ENCODE results near the gene THOC5.
"Not testable (repeated sequence)": the region's sequence is repeated elsewhere in the genome, so short reads cannot be mapped to it uniquely, and the experiment has no call there.

THOC5 gene

DNA sequence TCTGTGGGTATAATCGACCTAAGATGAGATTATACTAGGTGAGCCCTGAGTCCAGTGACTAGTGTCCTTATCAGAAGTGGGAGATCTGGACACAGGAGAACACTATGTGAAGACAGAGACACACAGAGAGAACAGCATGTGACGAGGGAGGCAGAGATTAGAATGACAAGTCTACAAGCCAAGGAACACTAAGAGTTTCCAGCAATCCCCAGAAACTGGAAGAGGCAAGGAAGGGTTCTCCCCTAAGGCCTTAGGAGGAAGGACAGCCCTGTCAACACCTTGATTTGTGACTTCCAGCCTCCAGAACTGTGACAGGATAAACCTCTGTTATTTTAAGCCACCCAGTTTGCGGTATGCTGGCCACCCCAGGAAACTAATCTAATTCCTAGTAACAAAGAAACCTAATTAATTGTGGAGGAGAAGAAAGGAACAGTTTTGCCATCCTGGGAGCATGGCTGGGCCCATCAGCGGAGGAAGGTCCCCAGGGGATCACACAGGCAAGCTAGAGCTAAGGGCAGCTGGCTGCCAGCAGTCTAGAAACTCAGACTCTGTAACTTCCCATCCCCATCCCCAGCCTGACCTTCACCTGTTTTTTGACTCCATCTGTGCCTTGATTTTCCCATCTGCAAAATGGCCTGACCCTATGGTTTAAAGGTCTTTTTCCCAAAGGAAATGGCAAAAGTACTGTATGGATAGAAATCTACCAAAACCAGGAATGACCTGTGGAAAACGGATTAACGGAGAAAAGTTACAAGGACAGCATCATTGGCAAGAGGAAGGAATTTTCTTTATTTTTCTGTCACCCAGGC, 10.3 kb upstream of the THOC5 start:
- no peak for DNase-seq (ENCODE audit: low read depth in 3 of 3)

DNA sequence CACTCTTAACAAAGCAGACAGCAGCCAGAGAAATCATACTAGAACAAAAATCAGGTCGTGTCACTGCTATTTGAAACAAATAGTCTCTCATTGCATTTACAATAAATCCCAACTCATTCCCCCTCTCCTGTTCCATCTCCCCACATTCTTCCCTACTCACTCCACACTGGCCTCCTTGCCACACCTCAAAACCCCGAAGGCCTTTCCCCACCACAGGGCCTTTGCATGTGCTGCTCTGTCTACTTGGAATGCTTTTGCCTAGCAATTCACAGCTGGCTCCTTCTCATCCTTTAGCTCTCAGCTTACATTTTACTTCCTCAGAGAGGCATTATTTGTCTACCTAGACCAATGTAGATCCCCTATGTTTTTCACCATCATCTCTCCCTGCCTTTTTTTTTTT, 6.3 kb upstream of the THOC5 start:
- DNase-seq (ENCODE audit: low read depth in 3 of 3) = no peak

DNA sequence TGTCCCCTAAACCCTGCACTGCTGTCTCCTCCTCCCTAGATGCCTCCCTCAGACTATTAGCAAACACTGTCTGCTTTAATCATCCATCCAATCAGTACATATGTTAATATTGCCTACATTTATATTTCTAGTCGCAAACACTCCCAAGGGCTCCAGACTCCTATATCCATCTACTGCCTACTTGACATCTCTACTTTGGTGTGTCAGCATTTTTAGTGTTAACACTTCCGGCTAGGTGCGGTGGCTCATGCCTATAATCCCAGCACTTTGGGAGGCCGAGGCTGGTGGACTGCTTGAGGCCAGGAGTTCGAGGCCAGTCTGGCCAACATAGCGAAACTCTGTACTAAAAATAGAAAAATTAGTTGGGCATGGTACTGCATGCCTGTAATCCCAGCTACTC, 5.5 kb upstream of the THOC5 start:
- DNase-seq (ENCODE audit: low read depth in 3 of 3) = no peak

DNA sequence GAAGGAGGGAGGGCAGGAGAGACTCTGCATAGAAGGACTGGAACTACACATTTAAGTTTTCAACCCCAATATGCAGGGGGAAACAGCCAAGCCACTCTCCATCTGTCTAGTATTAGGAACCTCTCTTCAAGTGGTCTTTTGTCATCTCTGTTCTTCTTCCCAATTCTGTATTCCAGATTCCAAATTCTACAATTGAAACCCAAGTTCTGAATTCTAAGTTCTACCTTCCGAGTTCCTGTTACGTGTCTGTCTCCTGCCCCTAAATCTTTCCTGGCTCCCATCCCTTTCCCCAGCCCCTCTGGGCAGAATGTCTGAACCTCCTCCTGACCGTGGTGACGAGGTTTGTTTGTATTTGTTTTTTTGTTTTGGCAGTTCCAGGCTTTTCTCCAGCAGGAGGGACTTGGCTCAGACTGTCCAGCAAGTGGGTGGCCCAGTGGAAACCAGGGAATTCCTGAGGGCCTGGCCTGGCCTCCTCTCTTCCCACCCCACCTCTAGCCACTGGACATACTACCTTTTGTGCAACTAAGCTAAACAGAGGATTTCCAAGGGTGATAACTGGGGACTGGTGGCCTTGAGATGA, 1.6 kb upstream of the THOC5 start:
- DNase-seq (ENCODE audit: low read depth in 3 of 3) = no peak

DNA sequence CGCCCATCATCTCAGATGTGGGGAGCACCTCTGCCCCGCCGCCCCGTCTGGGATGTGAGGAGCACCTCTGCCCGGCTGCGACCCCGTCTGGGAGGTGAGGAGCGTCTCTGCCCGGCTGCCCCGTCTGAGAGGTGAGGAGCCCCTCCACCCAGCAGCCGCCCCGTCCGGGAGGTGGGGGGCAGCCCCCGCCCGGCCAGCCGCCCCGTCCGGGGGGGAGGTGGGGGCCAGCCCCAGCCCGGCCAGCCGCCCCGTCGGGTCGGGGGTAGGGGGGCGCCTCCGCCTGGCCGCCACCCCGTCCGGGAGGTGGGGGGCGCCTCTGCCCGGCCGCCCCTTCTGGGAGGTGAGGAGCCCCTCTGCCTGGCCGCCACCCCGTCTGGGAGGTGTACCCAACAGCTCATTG, 1.2 kb downstream of the THOC5 start:
- DNase-seq (ENCODE audit: low read depth in 3 of 3) = not testable (repeated sequence)

DNA sequence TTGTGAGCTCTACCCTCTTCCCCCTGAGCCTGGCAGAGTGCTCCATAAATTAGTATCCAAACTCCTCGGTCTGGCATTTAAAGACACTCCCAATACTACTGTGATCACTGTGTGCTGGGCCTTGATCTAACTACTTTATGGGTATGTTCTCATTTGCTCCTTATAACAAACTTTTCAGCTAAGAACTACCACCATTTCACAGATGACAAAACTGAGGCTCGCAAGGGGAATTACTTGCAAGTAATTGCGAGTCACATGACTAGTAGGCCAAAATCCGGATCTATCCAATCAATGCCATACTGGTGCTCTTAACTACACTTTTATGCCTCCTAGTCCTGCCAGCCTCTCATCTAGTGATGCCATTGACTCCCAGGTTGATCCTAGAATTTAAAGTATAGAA, 3.6 kb downstream of the THOC5 start:
- no peak for DNase-seq (ENCODE audit: low read depth in 3 of 3)

DNA sequence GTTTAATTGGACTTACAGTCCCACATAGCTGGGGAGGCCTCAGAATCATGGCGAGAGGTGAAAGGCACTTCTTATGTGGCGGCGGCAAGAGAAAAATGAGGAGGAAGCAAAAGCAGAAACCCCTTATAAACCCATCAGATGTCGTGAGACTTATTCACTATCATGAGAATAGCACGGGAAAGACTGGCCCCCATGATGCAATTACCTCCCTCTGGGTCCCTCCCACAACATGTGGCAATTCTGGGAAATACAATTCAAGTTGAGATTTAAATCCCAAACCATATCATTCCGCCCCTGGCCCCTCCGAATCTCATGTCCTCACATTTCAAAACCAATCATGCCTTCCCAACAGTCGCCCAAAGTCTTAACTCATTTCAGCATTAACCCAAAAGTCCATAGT, 8.5 kb downstream of the THOC5 start:
- not testable (repeated sequence) for DNase-seq (ENCODE audit: low read depth in 3 of 3)

DNA sequence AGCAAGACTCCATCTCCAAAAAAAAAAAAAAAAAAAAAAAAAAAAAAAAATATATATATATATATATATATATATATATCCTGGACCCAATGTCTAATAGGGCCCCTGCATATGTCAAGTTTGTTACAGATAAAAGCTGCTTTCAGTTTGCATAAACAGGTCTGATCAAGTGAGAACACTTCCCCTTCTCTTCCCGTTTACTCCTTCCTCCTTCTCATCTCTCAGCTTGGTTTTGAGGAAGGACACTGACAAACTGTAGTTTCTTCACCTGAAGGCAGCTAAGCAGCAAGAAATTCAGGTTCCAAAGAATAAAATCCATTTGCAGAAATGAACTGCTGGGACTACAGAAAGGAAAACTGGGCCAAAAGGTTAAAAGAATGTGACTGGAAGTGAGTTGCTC, 11.7 kb downstream of the THOC5 start:
- DNase-seq (ENCODE audit: low read depth in 3 of 3) = no peak

DNA sequence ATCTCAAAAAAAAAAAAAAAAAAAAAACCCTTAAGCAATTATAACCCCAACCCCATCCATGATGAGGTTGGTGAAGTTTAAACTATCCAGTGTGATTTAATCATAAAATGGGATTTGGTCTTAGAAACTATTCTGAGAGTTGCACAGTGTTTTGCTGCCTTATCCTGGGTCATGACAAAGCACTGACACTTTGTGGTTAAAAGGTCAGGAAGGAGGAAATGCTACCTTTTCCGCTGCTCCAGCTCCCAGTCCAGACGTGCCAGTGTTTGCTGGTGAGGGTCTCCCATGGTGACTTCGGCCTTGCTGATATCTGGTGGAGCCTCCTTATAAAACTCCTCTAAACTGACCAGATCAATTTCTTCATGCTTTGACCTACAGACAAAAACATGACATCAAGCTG, 14.5 kb downstream of the THOC5 start:
- no peak for DNase-seq (ENCODE audit: low read depth in 3 of 3)

DNA sequence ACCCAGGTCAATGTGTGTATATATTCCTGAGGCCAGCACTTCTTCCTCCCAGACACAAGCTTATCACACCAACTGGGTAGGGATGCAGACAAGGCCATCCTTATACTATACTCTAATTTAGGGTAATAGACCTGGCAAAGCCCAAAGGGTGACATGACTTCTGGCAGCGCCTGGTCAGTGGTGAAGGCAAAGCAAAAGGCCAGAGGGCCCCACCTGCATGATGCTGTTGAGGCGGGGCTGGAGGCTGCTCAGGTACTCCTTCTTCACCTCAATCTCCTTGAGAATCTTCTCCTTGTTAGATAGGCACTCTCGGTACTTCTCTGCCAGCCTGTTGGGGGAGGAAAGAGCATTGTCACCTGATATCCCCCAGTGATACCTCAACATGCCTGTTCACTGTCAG, 17.1 kb downstream of the THOC5 start:
- no peak for DNase-seq (ENCODE audit: low read depth in 3 of 3)

DNA sequence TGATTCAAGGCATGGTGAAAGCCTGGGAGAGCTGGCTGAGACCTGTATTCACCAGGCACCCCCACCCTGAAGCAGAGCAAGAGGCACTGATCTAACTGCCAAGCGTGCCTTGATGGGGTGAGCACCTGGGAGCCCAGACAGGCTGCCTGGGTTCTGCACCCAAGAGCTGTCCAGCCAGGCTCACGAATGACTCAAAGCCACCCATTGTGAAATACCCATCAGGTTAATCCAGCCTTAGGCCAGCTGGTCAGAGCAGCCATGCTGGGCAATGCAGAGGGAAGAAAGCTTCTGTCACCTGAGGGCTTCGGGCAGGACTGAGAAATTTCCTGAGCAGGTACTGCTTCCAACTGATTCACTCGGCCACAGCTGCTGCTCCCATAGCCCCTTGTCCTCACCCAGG, 22.1 kb downstream of the THOC5 start:
- DNase-seq (ENCODE audit: low read depth in 3 of 3) = no peak

DNA sequence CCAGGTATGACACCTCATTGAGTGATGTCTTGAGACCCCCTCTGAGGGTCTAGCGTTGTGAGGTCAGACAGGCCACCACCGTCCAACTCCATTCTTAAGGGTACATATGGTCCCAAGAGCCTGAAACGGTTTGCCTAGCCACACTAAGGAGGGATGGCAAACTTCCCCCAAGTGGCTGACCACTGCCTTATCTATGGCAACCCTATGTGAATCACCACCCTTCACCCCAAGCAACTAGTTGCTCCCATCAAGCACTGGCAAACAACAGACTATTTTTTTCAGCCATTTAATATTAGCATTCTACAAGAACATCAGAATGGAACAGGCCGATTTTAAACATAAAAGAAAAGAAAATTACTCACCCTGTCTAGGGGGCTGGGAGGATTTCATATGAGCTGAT, 22.8 kb downstream of the THOC5 start:
- DNase-seq (ENCODE audit: low read depth in 3 of 3) = no peak

DNA sequence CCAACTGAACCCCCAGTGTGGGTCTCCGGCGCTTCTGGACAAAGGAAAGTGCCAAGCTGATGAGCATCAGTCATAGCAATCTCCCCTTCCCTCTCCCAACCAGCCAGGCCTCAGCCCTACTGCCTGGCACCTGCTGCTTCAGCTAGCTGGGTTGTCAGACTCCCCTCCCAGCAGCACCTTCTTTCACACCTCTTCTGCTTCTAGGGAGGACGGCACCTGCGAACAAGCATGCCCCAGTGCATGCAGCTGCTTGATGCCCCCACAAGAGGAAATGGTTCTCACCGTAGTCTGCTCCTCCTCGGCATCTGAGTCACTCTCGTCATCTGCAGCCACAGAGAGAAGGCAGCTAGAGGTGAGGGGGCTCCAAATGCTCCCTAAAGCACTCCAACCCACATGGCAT, 25.4 kb downstream of the THOC5 start:
- no peak for DNase-seq (ENCODE audit: low read depth in 3 of 3)

DNA sequence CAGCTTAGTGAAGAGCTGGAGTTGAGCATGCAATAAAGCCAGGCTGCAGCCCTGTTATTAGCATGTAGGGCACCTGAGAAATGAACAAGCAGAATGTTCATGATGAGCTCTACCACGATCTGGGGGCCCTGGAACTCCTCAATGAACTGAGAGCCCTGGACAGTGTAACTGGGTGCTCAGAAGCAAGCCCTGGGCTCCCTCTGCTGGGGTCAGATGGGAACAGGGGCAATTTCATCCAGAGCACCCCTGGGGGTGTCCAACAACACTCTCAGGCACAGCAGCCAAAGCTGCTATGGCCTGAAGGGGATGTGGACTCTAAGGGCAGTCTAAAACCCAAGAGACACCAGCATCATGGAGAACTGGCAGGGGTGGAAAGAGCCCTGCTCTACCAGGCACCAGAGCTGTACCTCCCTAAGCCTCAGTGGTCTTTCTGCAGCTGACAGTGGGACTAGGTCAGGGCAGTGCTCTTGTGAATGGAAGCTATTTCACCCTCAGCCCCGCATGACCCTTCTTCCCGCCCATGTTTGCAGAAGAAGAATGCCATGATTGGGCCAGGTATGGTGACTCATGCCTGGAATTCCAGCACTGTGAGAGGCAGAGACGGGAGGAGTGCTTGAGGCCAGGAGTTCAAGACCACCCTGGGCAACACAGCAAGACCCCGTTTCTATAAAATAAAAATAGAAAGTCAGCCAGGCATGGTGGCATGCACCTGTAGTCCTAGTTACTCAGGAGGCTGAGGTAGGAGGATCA, 28.9 kb downstream of the THOC5 start:
- no peak for DNase-seq (ENCODE audit: low read depth in 3 of 3)

DNA sequence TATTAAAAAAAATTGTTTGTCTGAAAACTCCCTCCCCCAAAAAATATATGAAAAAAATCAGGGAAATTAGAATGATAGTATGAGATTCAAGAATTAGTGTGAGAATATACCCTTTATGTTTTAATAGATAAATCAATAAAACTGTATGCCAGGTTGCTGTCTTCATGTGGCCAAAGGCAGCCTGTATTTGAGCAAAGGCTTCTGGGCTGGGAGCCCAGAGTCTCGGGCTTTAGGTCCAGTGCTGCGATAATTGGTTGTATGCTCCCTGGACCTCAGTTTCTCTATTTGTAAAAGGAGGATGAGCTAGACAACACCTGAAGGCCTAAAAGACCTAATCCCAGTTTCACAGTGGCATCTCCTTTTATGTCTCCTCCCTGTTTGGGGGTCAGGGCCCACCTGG, 29.8 kb downstream of the THOC5 start:
- no peak for DNase-seq (ENCODE audit: low read depth in 3 of 3)

DNA sequence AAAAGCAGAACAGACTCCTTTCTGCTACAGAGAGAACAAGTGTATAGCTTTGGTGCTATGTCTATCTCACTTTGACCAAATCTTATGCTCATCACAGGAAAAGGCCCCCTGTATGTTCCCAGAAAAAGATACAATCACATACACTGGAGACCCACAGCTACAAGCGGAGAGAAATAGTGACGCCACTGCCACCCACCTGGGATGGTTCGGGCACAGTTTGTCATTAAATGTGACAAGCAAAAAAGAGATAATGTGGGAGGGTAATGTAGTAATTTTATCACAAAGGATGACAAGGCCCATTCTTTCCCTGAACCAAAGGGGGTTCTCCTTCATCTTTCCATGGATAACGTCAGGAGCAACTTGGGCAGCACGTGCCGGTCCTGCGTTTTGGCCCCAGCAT, 32.0 kb downstream of the THOC5 start:
- DNase-seq (ENCODE audit: low read depth in 3 of 3) = no peak

DNA sequence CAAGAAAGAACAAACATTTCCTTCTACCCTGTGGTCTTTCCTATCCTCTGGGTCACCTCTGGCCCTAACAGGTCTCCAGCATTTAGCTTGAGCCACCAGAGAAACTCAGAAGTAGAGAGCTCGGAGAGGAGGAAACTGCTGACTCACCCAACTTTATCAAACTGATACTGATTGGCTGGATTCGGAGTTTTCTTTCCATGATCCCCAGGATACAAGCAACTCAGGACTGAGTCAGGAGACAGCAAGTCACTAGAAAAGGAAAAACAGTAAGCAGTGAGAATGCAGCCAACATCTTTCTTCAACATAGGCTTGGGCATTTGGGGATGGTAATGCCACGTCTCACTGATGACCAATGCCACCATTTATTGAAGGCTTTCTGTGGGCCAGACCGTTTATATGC, 32.7 kb downstream of the THOC5 start:
- DNase-seq (ENCODE audit: low read depth in 3 of 3) = no peak

DNA sequence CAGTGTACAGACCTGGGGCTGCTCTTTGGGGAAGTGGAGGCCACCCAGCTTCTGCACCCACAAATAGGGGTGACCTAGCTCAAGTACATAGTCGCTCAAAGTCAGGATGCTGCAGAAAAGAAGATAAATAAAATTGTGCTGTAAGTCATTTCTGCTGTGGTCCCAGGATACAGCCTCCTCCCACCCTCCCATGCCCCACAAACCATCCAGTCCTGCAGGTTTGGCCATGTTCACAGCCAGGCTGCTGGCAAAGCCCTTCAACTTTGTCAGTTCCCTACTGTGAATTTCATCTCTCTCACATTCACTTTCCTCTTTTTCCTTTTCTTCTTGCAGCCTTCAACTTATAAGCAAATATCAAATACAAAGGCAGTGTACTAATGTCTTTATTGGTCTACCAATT, 33.6 kb downstream of the THOC5 start:
- no peak for DNase-seq (ENCODE audit: low read depth in 3 of 3)

DNA sequence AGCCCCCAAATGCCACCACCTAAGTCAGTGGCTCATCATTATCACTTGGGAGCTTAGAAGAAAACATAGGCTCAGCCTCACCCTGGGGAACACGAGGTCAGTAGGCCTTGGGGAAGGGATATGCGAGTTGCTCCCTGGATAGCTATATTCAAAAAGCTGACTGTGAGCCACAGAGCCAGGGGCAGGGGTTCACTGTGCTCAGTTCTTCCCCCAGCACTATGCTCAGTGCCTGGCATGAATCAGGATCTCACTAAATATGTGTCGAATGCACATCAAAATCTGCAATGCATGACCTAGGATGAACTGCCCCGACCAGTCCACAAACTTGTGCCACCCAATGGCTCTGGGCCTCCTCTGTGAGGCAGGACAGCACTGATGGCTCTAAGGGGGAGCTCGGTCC, 35.1 kb downstream of the THOC5 start:
- DNase-seq (ENCODE audit: low read depth in 3 of 3) = no peak

DNA sequence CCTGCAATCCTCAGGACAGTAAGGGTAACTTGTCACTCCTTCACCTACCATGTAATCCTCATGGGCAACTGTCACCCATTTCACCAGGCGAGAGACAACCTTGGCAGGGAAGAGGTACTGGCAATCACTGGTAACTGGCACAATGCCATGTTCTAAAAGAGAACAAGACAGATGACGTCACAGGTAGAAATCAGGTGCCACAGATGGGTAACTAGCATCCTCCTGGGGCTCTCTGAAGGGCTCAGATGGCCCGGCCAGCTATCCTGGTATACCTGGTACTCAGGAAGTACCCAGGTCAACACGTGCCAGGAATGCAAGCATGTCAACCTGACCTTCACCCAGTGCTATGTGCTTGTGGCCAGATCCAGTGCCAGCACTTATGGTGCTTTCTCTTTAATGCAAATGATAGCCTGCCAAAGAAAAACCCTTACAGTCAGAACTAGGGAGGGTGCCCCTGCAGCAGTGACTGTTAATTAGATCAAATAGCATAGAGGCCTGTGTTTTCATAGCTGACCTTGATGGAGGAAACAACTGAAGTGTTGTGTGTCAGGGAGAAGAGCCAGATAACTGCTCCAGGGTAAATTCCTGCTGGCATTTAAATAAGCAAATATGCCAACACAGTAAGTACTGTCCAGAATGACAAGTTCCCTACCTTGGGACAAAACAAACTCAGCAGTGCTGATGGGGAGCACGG, 36.2 kb downstream of the THOC5 start:
- DNase-seq (ENCODE audit: low read depth in 3 of 3) = no peak

DNA sequence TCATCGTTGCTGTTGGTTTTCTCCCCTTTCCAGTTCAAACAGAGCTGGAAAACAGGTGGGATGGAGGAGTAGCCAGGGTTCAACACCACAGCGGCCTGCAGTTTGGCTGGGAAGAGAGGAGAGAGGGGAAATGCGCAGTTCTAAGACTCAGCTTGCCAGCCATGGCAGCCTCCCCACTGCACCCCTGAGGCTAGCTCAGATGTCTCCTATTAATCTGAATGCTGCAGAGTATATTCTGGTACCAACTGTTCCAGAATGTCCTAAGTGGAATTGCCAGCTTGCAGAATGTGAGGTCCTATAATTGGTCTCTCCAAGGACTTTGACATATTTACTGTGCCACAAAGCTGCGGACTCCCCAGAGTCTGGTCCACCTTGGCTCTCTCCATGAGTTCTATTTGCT, 41.5 kb downstream of the THOC5 start:
- DNase-seq (ENCODE audit: low read depth in 3 of 3) = no peak

DNA sequence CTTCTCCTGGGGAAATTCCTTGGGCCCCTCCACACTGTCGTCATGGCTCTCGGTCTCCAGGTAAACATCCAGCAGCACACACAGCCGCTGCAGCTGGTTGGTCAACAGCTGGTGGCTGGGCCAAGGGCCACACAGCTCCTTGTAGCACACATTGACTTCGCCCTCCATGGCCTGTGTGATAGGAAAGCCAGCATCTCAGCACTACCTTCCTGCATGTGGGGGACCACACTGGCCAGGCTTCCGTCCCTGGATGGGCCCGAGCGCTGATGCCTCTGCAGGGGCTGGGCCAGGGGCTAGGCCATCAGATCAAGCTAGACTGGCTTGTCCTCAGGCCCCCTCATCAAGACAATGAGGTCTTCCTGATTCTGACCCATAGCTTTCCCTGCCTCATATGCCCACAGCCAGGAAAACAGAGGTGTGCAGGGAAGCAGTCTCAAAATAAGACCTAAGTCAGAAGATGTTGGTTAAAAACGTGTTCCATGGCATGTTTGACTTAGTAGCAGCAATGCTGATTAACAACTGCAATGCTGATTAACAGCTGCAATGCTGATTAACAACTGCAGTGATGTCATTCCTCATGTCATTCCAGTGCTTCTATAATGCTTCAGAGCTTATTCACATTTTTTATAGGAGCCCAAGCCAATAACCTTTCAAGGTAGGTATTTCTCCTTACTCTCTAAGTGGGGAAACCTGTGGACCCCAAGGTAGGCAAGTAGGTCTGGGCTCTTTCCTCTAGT, 42.3 kb downstream of the THOC5 start:
- DNase-seq (ENCODE audit: low read depth in 3 of 3) = no peak

Measured in stimulated activated CD4-positive, alpha-beta T cell treated with anti-CD3 and anti-CD28 coated beads, TNF-alpha, amount 100 ng/mL, for 4 hours (primary cell).